T-helper 17 cell (primary cell): ENCODE results near the gene ZXDC. TPM values are rescaled to one million over a fixed set of nuclear protein-coding genes. Genes with fewer than 3 reads are reported as not detected.
A peak's percentile ranks its signal among the peaks of the same experiment; 100 is the strongest.

Experiments
- ATAC-seq: fragments of 150-1000 bp; cut with Tn5 transposase; 2 replicates; pipeline ENCODE4 v1.10.0; 2021; ENCODE audit warnings: mild to moderate bottlenecking, moderate library complexity
- DNase-seq, 3 donors: peaks; one replicate each; pipeline versions ENCODE4 v3.0.0 to v3.0.0-alpha.2; 2020 to 2021
- H3K9me3 ChIP-seq: one replicate; pipeline ENCODE4 v1.7.0; 2013; ENCODE audit warnings: low read length, mild to moderate bottlenecking; ENCODE audit not compliant: control insufficient read depth, poor library complexity, severe bottlenecking
- H3K27ac Mint-ChIP-seq: one replicate; pipeline ENCODE4 v1.8.0; 2022; ENCODE audit warnings: mild to moderate bottlenecking, moderate library complexity, mixed read lengths
- H3K27me3 Mint-ChIP-seq: one replicate; pipeline ENCODE4 v1.8.0; 2022; ENCODE audit warnings: mixed read lengths
- H3K36me3 Mint-ChIP-seq: one replicate; pipeline ENCODE4 v1.8.0; 2022; ENCODE audit warnings: low read depth, mixed read lengths
- H3K4me1 Mint-ChIP-seq: one replicate; pipeline ENCODE4 v1.8.0; 2022; ENCODE audit warnings: mild to moderate bottlenecking, mixed read lengths
- H3K4me3 Mint-ChIP-seq: one replicate; pipeline ENCODE4 v1.8.0; 2022; ENCODE audit warnings: mild to moderate bottlenecking, moderate library complexity, mixed read lengths
- total RNA-seq, 4 donors: library from RNA in 2 of 4; stranded (reverse) in 2 of 4; gene quantifications; one replicate each; pipeline ENCODE4 v1.2.3 and lab custom pipeline; 2022 to 2026

ZXDC gene
- 10 to 100 TPM; 57.2 to 59.0 TPM for total RNA-seq
- total RNA-seq (lab: John Stamatoyannopoulos, UW): 68.8 to 83.1 reads per million in 2 donors

GRCh38 chr3:126475413-126476114 lies at the start of gene ZXDC:
ZXDC (minus strand) TSS chr3:126475891; CDS start chr3:126475865, 26 bp downstream.
- Mint-ChIP-seq H3K27ac (peak within 1 kb of the TSS; percentile 90), H3K36me3 (peaks cover 1% of the 10 kb centered on the region), H3K4me3 (peak within 1 kb of the TSS; percentile 93), H3K4me1 (peaks cover 34% of the 10 kb centered on the region), H3K27me3 (no peaks in the 10 kb centered on the region)
- peak; percentile 82 for ATAC-seq
- DNase-seq: peak; percentile 89 to 96 (median 92)
- no peaks in the 10 kb centered on the region for H3K9me3 ChIP-seq

- Mint-ChIP-seq H3K4me1 (peaks cover 4% of the 10 kb centered on the region), H3K27ac (no peak overlapping the region), H3K36me3 (no peaks in the 10 kb centered on the region), H3K4me3 (no peak overlapping the region), H3K27me3 (peaks cover 43% of the 10 kb centered on the region)
- no peak for ATAC-seq
- H3K9me3 ChIP-seq: no peaks in the 10 kb centered on the region
- DNase-seq: no peak
These were observed 49.6 kb upstream of the ZXDC start for GRCh38 chr3:126525091-126525852.

GRCh38 chr3:126524429-126524988 lies 48.8 kb upstream of the ZXDC start:
- Mint-ChIP-seq H3K27me3 (peaks cover 46% of the 10 kb centered on the region), H3K4me3 (no peak overlapping the region), H3K4me1 (peaks cover 4% of the 10 kb centered on the region), H3K36me3 (no peaks in the 10 kb centered on the region), H3K27ac (no peak overlapping the region)
- no peak for DNase-seq
- H3K9me3 ChIP-seq: no peaks in the 10 kb centered on the region
- no peak for ATAC-seq

GRCh38 chr3:126523745-126524428 lies 48.2 kb upstream of the ZXDC start, which contains the start of gene CHST13:
CHST13 (plus strand) TSS chr3:126524155; CDS start chr3:126524333, 178 bp downstream.
- Mint-ChIP-seq H3K4me3 (no peak within 1 kb of the TSS), H3K4me1 (peaks cover 4% of the 10 kb centered on the region), H3K27ac (no peak within 1 kb of the TSS), H3K36me3 (no peaks in the 10 kb centered on the region), H3K27me3 (peaks cover 46% of the 10 kb centered on the region)
- no peak for DNase-seq
- ATAC-seq: peak; percentile 25
- H3K9me3 ChIP-seq: no peaks in the 10 kb centered on the region

GRCh38 chr3:126522363-126522788 lies 46.7 kb upstream of the ZXDC start:
- no peaks in the 10 kb centered on the region for H3K9me3 ChIP-seq
- ATAC-seq (no peak), DNase-seq (peak in 1 of 3 donors; percentile 25)
- Mint-ChIP-seq H3K27me3 (peaks cover 51% of the 10 kb centered on the region), H3K4me3 (no peak overlapping the region), H3K27ac (no peak overlapping the region), H3K36me3 (no peaks in the 10 kb centered on the region), H3K4me1 (peaks cover 4% of the 10 kb centered on the region)

- Mint-ChIP-seq H3K36me3 (no peaks in the 10 kb centered on the region), H3K27ac (no peak overlapping the region), H3K4me3 (no peak overlapping the region), H3K27me3 (peaks cover 45% of the 10 kb centered on the region), H3K4me1 (peaks cover 4% of the 10 kb centered on the region)
- no peaks in the 10 kb centered on the region for H3K9me3 ChIP-seq
- no peak for ATAC-seq
- no peak for DNase-seq
These were observed 45.6 kb upstream of the ZXDC start for GRCh38 chr3:126521122-126521891.

- Mint-ChIP-seq H3K4me3 (no peak overlapping the region), H3K36me3 (no peaks in the 10 kb centered on the region), H3K4me1 (peaks cover 4% of the 10 kb centered on the region), H3K27ac (no peak overlapping the region), H3K27me3 (peaks cover 31% of the 10 kb centered on the region)
- DNase-seq (no peak), ATAC-seq (no peak)
- no peaks in the 10 kb centered on the region for H3K9me3 ChIP-seq
These were observed 44.1 kb upstream of the ZXDC start for GRCh38 chr3:126519506-126520455.

- ATAC-seq (no peak), DNase-seq (no peak)
- Mint-ChIP-seq H3K36me3 (no peaks in the 10 kb centered on the region), H3K4me3 (no peak overlapping the region), H3K27ac (no peak overlapping the region), H3K27me3 (peaks cover 28% of the 10 kb centered on the region), H3K4me1 (peaks cover 6% of the 10 kb centered on the region)
- no peaks in the 10 kb centered on the region for H3K9me3 ChIP-seq
These were observed 43.1 kb upstream of the ZXDC start for GRCh38 chr3:126518779-126519177.

GRCh38 chr3:126517986-126518778 lies 42.5 kb upstream of the ZXDC start:
- peaks cover 6% of the 10 kb centered on the region for H3K4me1 Mint-ChIP-seq
- ATAC-seq: no peak
- H3K9me3 ChIP-seq: no peaks in the 10 kb centered on the region
- no peak overlapping the region for H3K27ac Mint-ChIP-seq
- H3K4me3 Mint-ChIP-seq: no peak overlapping the region
- DNase-seq: no peak
- H3K27me3 Mint-ChIP-seq: peaks cover 24% of the 10 kb centered on the region
- H3K36me3 Mint-ChIP-seq: no peaks in the 10 kb centered on the region

- DNase-seq: no peak
- ATAC-seq: no peak
- no peak within 1 kb of the TSS for H3K27ac Mint-ChIP-seq
- H3K9me3 ChIP-seq: no peaks in the 10 kb centered on the region
- no peak within 1 kb of the TSS for H3K4me3 Mint-ChIP-seq
- H3K4me1 Mint-ChIP-seq: peaks cover 5% of the 10 kb centered on the region
- peaks cover 17% of the 10 kb centered on the region for H3K27me3 Mint-ChIP-seq
- H3K36me3 Mint-ChIP-seq: no peaks in the 10 kb centered on the region
These were observed 41.7 kb upstream of the ZXDC start, which contains the start of gene UROC1 for GRCh38 chr3:126517291-126517951. UROC1 (minus strand) TSS chr3:126517773; CDS start chr3:126517719, 54 bp downstream.

GRCh38 chr3:126516936-126517290 lies 41.2 kb upstream of the ZXDC start:
- H3K9me3 ChIP-seq: no peaks in the 10 kb centered on the region
- no peak for ATAC-seq
- H3K4me3 Mint-ChIP-seq: no peak overlapping the region
- H3K4me1 Mint-ChIP-seq: peaks cover 2% of the 10 kb centered on the region
- no peak for DNase-seq
- H3K27me3 Mint-ChIP-seq: peaks cover 12% of the 10 kb centered on the region
- H3K27ac Mint-ChIP-seq: no peak overlapping the region
- no peaks in the 10 kb centered on the region for H3K36me3 Mint-ChIP-seq
